ENCODE results near the gene TRIM31. TPM values are rescaled to one million over a fixed set of nuclear protein-coding genes. Genes with fewer than 3 reads are reported as not detected.

The TRIM31 gene, protein sequence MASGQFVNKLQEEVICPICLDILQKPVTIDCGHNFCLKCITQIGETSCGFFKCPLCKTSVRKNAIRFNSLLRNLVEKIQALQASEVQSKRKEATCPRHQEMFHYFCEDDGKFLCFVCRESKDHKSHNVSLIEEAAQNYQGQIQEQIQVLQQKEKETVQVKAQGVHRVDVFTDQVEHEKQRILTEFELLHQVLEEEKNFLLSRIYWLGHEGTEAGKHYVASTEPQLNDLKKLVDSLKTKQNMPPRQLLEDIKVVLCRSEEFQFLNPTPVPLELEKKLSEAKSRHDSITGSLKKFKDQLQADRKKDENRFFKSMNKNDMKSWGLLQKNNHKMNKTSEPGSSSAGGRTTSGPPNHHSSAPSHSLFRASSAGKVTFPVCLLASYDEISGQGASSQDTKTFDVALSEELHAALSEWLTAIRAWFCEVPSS
- not detected for total RNA-seq
- not detected for polyA plus RNA-seq

DNA sequence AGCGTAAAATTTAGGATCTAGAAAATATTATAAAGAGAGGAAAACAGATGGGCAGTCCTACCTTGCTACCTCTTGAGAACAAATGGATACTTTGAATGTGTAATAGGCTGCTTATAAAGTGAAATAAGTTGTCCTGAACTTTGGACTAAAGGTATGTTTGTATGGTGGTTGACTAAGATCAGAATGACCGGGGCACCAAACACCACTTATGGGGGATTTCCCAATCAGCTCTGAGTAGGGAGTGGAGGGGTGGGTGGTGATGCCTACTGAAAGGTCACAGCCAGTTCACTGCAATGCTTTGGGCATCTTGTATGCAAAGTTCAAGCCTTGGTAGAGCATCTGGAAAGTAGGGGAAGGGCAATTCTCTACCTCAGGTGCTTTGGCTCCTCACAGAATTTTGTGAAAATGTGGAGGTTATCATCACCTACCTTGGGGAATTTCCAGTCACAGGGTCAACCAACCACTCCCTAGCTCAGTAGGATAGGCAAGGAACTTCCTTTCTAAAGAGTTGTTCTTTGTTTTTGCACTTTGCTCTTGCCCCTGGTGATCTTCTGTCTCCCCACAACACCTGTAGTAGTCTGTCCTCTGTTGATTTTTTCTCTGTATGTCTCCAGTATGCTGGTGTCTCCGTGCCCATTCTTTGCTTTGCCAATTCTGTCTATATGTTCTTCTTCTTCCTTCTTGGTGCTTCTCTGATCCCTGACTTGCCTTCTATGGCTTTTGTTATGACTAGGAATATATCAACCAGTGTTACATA lies at the start of gene TRIM31:
Gene TRIM31 (minus strand): TSS at position 88 of the 757 bp plus-strand sequence. CDS start 285 bp downstream, outside the sequence.
- DNase-seq: no peak
- no peaks in the 10 kb centered on the region for H3K27me3 ChIP-seq (ENCODE audit: insufficient read depth, low read length, poor library complexity, severe bottlenecking)
- no peak within 1 kb of the TSS for H3K4me3 ChIP-seq (ENCODE audit: low read length)
- CTCF ChIA-PET: interaction anchor here (1.2 kb wide), 1 partner anchor 19 kb away, joined by 4 read pairs; no protein-coding TSS in a partner anchor
- H3K4me3 Mint-ChIP-seq: no peak within 1 kb of the TSS
- H3K27me3 Mint-ChIP-seq: peaks cover 34 to 64% of the 10 kb centered on the region in 2 donors
- POLR2A ChIA-PET: no interaction called here
- H3K27ac ChIP-seq (ENCODE audit: low read depth, low read length): no peak within 1 kb of the TSS
- H3K9me3 Mint-ChIP-seq: no peaks in the 10 kb centered on the region
- no peaks in the 10 kb centered on the region for H3K36me3 ChIP-seq (ENCODE audit: insufficient read depth, low read length)
- no peaks in the 10 kb centered on the region for H3K4me1 ChIP-seq (ENCODE audit: insufficient read depth, low read length)
- no peaks in the 10 kb centered on the region for H3K9me3 ChIP-seq (ENCODE audit: low read length)
- H3K27ac Mint-ChIP-seq: peak within 1 kb of the TSS in 1 of 8 donors; percentile 64
- no peaks in the 10 kb centered on the region for H3K36me3 Mint-ChIP-seq
- no peaks in the 10 kb centered on the region for H3K4me1 Mint-ChIP-seq

DNA sequence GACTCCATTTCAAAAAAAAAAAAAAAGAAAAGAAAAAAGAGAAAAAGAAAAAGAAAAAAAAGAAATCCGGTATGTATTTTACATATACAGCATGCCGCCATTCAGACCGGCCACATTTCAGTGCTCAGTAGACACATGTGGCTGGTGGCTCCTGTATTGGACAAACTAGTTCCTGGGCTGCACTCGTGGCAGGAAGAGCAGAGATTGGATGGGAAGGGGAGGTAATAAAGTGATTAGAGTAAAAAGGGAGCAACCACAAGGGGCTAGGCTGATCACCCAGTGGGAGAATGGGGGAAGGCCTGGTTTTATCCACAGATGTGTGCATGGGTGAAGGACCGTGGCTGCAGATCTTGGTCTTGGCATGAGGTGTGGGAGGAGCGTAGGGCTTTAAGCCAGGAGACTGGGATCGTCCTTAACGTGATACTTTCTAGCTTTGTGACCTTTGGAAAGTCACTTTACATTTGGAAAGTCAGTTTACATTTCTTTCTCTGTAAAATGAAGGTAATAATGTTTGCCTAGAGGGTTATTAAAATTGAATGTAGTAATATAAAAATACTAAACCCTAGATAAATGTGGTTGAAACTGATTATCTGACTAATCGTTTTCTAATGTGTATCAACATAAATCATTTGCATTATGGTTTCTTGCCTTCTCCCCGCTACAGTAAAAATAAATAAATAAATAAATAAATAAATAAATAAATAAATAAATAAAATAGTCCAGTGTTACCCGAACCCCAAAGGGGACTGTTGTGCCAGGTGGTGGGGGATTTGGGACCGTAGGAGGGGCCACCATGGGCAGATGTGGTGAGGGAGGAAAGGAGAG lies 49.6 kb upstream of the TRIM31 start:
- Histone ChIP-seq H3K36me3 (ENCODE audit: insufficient read depth, low read length) (no peaks in the 10 kb centered on the region), H3K4me1 (ENCODE audit: insufficient read depth, low read length) (peaks cover 4% of the 10 kb centered on the region), H3K27me3 (ENCODE audit: insufficient read depth, low read length, poor library complexity, severe bottlenecking) (no peaks in the 10 kb centered on the region), H3K9me3 (ENCODE audit: low read length) (no peaks in the 10 kb centered on the region), H3K4me3 (ENCODE audit: low read length) (no peak overlapping the region), H3K27ac (ENCODE audit: low read depth, low read length) (no peak overlapping the region)
- CTCF ChIA-PET: no interaction called here
- no peaks in the 10 kb centered on the region for H3K9me3 Mint-ChIP-seq
- H3K27me3 Mint-ChIP-seq: peaks cover 8 to 64% of the 10 kb centered on the region in 2 donors
- DNase-seq: no peak
- POLR2A ChIA-PET: no interaction called here
- no peak overlapping the region for H3K27ac Mint-ChIP-seq
- no peaks in the 10 kb centered on the region for H3K36me3 Mint-ChIP-seq
- peaks cover 3 to 18% (median 11%) of the 10 kb centered on the region in 3 donors for H3K4me1 Mint-ChIP-seq
- H3K4me3 Mint-ChIP-seq: peak overlapping the region in 1 of 7 donors; percentile 54

DNA sequence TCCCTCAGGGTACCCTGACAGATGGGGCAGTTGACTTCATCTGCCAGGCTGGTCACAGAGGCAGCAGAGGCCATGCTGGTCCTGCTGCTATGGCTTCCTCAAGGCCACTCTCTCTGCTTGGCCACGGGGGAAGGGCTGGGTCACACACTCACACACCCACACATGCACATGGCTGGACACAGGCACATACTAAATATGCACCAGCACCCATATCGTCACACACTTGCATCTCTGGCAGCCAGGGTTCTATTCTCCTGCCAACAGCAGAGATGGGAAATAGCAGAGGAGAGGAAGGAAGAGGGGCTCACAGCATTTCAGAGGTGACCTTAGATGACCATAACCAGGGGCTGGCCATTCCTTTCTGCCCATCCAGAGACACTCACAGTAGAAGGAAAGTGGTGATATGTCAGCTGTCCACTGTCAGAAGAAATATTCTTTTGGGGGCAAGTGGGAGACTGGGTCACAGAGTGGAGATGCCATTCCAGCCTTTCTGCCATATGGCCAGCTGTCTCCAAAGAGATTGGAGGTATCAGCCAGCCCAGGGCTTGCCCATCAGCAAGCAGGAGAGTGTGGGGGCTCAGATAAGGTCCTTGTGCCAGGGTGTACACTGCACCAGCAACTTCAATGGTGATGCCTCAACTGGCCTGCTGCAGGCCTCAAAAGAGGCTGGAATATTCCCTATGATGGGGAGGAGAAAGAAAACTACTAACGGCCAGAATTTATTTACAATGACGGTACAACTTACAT lies 48.1 kb upstream of the TRIM31 start, which contains the start of gene TRIM10:
Gene TRIM10 (minus strand): TSS at position 427 of the 747 bp plus-strand sequence. CDS start 353 bp downstream, at position 74.
- H3K4me1 ChIP-seq (ENCODE audit: insufficient read depth, low read length): peaks cover 4% of the 10 kb centered on the region
- H3K4me3 ChIP-seq (ENCODE audit: low read length): no peak within 1 kb of the TSS
- Mint-ChIP-seq H3K4me1 (peaks cover 3 to 12% (median 11%) of the 10 kb centered on the region in 3 donors), H3K9me3 (no peaks in the 10 kb centered on the region), H3K27me3 (peaks cover 15 to 70% of the 10 kb centered on the region in 2 donors), H3K36me3 (no peaks in the 10 kb centered on the region), H3K27ac (peak within 1 kb of the TSS in 1 of 8 donors; percentile 83), H3K4me3 (peak within 1 kb of the TSS in 1 of 7 donors; percentile 4)
- H3K36me3 ChIP-seq (ENCODE audit: insufficient read depth, low read length): no peaks in the 10 kb centered on the region
- no peaks in the 10 kb centered on the region for H3K9me3 ChIP-seq (ENCODE audit: low read length)
- H3K27me3 ChIP-seq (ENCODE audit: insufficient read depth, low read length, poor library complexity, severe bottlenecking): peaks cover 3% of the 10 kb centered on the region
- ChIA-PET POLR2A (no interaction called here), CTCF (no interaction called here)
- H3K27ac ChIP-seq (ENCODE audit: low read depth, low read length): no peak within 1 kb of the TSS
- DNase-seq: no peak

DNA sequence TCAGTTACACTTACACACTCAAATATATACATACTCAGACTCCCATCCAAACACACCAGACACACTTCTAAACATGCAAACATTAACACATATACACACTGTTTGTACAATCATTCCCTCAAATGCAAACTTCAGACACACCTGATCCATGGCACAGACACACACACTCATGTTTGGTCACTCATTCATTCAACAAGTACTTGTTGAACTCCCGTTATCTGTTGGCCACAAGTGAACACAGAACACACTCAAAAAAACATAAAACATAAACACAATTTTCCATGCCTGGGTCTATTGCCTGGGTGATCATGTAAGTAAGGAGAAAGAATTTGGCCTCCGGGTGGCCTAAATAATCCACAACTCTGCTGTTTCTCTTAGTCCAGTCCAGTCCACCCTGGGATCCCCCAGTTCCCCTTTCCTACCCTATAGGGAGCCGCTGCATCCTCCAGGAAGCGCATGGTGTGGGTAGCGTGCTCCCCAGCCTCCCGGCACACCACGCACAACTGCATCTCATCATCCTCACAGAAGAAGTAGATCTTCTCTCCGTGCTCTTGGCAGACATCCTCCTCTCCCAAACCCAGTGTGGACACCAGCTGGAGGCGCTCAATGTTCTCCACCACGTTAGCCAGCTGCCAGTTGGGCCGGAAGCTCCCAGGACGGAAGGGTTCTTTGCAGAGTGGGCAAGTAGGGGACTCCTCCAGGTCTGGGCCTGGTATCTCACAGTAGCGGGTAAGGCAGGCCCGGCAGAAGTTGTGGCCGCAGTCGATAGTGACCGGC lies 47.3 kb upstream of the TRIM31 start:
- H3K4me1 Mint-ChIP-seq: peaks cover 3 to 12% (median 11%) of the 10 kb centered on the region in 3 donors
- H3K36me3 ChIP-seq (ENCODE audit: insufficient read depth, low read length): no peaks in the 10 kb centered on the region
- peak overlapping the region in 1 of 8 donors; percentile 83 for H3K27ac Mint-ChIP-seq
- no peaks in the 10 kb centered on the region for H3K9me3 Mint-ChIP-seq
- H3K27me3 ChIP-seq (ENCODE audit: insufficient read depth, low read length, poor library complexity, severe bottlenecking): peaks cover 3% of the 10 kb centered on the region
- no peaks in the 10 kb centered on the region for H3K9me3 ChIP-seq (ENCODE audit: low read length)
- H3K27me3 Mint-ChIP-seq: peaks cover 18 to 73% of the 10 kb centered on the region in 2 donors
- H3K4me1 ChIP-seq (ENCODE audit: insufficient read depth, low read length): peaks cover 4% of the 10 kb centered on the region
- DNase-seq: no peak
- H3K4me3 Mint-ChIP-seq: no peak overlapping the region
- H3K36me3 Mint-ChIP-seq: no peaks in the 10 kb centered on the region
- ChIA-PET CTCF (no interaction called here), POLR2A (no interaction called here)
- no peak overlapping the region for H3K4me3 ChIP-seq (ENCODE audit: low read length)
- H3K27ac ChIP-seq (ENCODE audit: low read depth, low read length): no peak overlapping the region

DNA sequence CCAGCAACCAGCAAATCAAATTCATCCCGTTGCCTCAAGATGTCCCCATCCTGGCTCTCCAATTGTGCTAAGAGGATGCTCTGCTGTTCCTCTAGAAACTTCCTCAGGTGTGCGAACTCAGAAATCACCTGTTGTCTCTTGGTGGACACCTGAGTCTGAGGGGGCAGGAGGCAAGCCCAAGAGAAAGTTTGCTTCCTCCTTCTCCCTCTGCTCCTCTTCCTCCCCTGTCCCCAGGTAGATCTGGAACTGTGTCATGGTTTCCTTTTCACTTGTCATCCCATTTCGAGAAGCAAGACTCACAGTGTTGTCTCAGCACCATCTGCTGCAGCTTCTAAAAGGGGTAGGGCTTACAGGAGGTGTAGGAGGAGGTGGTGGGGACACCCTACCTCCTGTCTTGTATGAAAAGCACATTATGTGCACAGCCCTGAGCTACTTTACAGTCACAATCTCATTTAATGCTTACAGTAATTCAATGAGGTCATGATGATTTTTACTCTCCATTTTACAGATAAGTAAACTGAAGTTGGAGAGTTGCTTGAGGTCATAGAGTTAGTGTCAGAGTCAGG lies 45.7 kb upstream of the TRIM31 start:
- ChIA-PET CTCF (interaction anchor here (1.4 kb wide), 1 partner anchor 28 kb away, joined by 4 read pairs; no protein-coding TSS in a partner anchor), POLR2A (no interaction called here)
- no peak overlapping the region for H3K4me3 Mint-ChIP-seq
- H3K9me3 ChIP-seq (ENCODE audit: low read length): no peaks in the 10 kb centered on the region
- peaks cover 3 to 12% (median 11%) of the 10 kb centered on the region in 3 donors for H3K4me1 Mint-ChIP-seq
- H3K36me3 ChIP-seq (ENCODE audit: insufficient read depth, low read length): no peaks in the 10 kb centered on the region
- no peaks in the 10 kb centered on the region for H3K9me3 Mint-ChIP-seq
- H3K36me3 Mint-ChIP-seq: no peaks in the 10 kb centered on the region
- H3K4me3 ChIP-seq (ENCODE audit: low read length): no peak overlapping the region
- peaks cover 28 to 77% of the 10 kb centered on the region in 2 donors for H3K27me3 Mint-ChIP-seq
- peak overlapping the region in 1 of 8 donors; percentile 42 for H3K27ac Mint-ChIP-seq
- H3K4me1 ChIP-seq (ENCODE audit: insufficient read depth, low read length): peaks cover 4% of the 10 kb centered on the region
- H3K27me3 ChIP-seq (ENCODE audit: insufficient read depth, low read length, poor library complexity, severe bottlenecking): peaks cover 3% of the 10 kb centered on the region
- no peak for DNase-seq
- no peak overlapping the region for H3K27ac ChIP-seq (ENCODE audit: low read depth, low read length)

DNA sequence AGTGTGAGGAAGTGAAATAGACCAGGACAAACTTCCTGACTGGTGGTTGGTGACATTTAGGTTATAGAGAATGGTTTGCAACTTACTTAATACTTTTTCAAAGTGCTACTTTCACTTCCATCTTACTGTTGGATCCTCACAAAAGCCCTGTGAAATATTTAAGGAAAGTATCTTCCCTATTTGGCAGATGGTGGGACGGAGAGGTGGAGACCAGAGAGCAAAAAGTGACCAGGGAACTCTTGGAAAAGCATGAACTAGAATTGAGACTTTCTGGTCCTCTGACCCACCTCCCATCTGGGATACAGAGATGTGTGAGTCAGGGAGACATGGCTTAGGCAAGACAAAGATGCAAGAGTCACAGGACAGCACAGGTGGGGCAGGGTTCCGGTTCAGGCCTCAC lies 45.1 kb upstream of the TRIM31 start:
- Mint-ChIP-seq H3K4me3 (no peak overlapping the region), H3K9me3 (no peaks in the 10 kb centered on the region), H3K4me1 (peaks cover 3 to 6% (median 6%) of the 10 kb centered on the region in 3 donors), H3K27me3 (peaks cover 29 to 80% of the 10 kb centered on the region in 2 donors), H3K36me3 (no peaks in the 10 kb centered on the region), H3K27ac (peak overlapping the region in 2 of 8 donors; percentile 42 to 49)
- ChIA-PET CTCF (interaction anchor here (1.4 kb wide), 1 partner anchor 27 kb away, joined by 4 read pairs; no protein-coding TSS in a partner anchor), POLR2A (no interaction called here)
- Histone ChIP-seq H3K4me3 (ENCODE audit: low read length) (no peak overlapping the region), H3K27ac (ENCODE audit: low read depth, low read length) (no peak overlapping the region), H3K36me3 (ENCODE audit: insufficient read depth, low read length) (no peaks in the 10 kb centered on the region), H3K4me1 (ENCODE audit: insufficient read depth, low read length) (peaks cover 2% of the 10 kb centered on the region), H3K9me3 (ENCODE audit: low read length) (no peaks in the 10 kb centered on the region), H3K27me3 (ENCODE audit: insufficient read depth, low read length, poor library complexity, severe bottlenecking) (peaks cover 3% of the 10 kb centered on the region)
- no peak for DNase-seq
